Measurements from ENCODE around the gene BMPR1B.
A peak's percentile ranks its signal among the peaks of the same experiment; 100 is the strongest.

BMPR1B gene

DNA sequence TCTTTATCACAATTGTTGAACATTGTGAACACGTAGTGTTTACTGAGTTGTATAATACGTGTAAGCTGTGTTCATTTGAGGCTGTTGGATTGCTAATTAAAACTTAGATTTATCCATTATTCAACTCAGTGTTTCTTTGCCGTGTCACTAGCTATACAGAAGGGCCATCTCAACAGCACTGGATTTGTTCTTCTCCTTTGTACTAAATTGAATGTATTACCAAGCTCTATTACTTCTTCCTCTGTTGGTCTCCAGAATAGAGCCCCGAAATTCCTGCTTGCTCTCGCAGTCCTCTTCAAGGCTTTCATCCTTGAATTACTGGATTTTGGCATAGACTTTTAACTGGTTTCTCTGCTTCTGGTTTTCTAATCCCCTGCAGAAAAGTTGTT is 182.8 kb downstream of the BMPR1B start:
- ATAC-seq (ENCODE audit: insufficient read depth, low read depth) (no peak), DNase-seq (no peak)
- no peak overlapping the region for H3K27ac ChIP-seq (ENCODE audit: low read length)
- H3K4me2 ChIP-seq (ENCODE audit: insufficient read depth, low read length): no peak overlapping the region
- no peak overlapping the region for H3K4me3 ChIP-seq (ENCODE audit: low read depth in 1 of 2, low read length in 2 of 2)
- no peaks in the 10 kb centered on the region for H3K79me2 ChIP-seq (ENCODE audit: insufficient read depth, low read length)
- TF ChIP-seq, protein P1, sequence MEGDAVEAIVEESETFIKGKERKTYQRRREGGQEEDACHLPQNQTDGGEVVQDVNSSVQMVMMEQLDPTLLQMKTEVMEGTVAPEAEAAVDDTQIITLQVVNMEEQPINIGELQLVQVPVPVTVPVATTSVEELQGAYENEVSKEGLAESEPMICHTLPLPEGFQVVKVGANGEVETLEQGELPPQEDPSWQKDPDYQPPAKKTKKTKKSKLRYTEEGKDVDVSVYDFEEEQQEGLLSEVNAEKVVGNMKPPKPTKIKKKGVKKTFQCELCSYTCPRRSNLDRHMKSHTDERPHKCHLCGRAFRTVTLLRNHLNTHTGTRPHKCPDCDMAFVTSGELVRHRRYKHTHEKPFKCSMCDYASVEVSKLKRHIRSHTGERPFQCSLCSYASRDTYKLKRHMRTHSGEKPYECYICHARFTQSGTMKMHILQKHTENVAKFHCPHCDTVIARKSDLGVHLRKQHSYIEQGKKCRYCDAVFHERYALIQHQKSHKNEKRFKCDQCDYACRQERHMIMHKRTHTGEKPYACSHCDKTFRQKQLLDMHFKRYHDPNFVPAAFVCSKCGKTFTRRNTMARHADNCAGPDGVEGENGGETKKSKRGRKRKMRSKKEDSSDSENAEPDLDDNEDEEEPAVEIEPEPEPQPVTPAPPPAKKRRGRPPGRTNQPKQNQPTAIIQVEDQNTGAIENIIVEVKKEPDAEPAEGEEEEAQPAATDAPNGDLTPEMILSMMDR (IDR thresholded peaks at IDR 0.05; ENCODE audit: borderline replicate concordance, extremely low read depth, low read length, poor library complexity, severe bottlenecking): no peak
- TF ChIP-seq EZH2 (IDR thresholded peaks at IDR 0.05; ENCODE audit: borderline replicate concordance, low read depth, low read length, severe bottlenecking): no peak
- H3K4me1 ChIP-seq (ENCODE audit: insufficient read depth, low read length): no peaks in the 10 kb centered on the region
- no peaks in the 10 kb centered on the region for H3K27me3 ChIP-seq (ENCODE audit: insufficient read depth, low read length, poor library complexity)
- no peak overlapping the region for H3K9ac ChIP-seq (ENCODE audit: low read depth, low read length)
- no peaks in the 10 kb centered on the region for H3K36me3 ChIP-seq (ENCODE audit: insufficient read depth, low read length)
- no peaks in the 10 kb centered on the region for H4K20me1 ChIP-seq (ENCODE audit: insufficient read depth, low read length)
- 0 out of 2 replicates have a peak overlapping the region, but pooled peaks have one; percentile 22 for H2AFZ ChIP-seq (ENCODE audit: low read depth, low read length)
- no peaks in the 10 kb centered on the region for H3K9me3 ChIP-seq (ENCODE audit: insufficient read depth, low read length, severe bottlenecking)

GRCh38 chr4:94941706-94942105 is 184.0 kb downstream of the BMPR1B start:
- no peaks in the 10 kb centered on the region for H3K27me3 ChIP-seq (ENCODE audit: insufficient read depth, low read length, poor library complexity)
- TF ChIP-seq EZH2 (IDR thresholded peaks at IDR 0.05; ENCODE audit: borderline replicate concordance, low read depth, low read length, severe bottlenecking): no peak
- TF ChIP-seq, protein P1 (IDR thresholded peaks at IDR 0.05; ENCODE audit: borderline replicate concordance, extremely low read depth, low read length, poor library complexity, severe bottlenecking): no peak
- no peak overlapping the region for H3K4me3 ChIP-seq (ENCODE audit: low read depth in 1 of 2, low read length in 2 of 2)
- DNase-seq (no peak), ATAC-seq (ENCODE audit: insufficient read depth, low read depth) (no peak)
- no peaks in the 10 kb centered on the region for H3K4me1 ChIP-seq (ENCODE audit: insufficient read depth, low read length)
- no peaks in the 10 kb centered on the region for H3K9me3 ChIP-seq (ENCODE audit: insufficient read depth, low read length, severe bottlenecking)
- no peak overlapping the region for H2AFZ ChIP-seq (ENCODE audit: low read depth, low read length)
- H3K79me2 ChIP-seq (ENCODE audit: insufficient read depth, low read length): no peaks in the 10 kb centered on the region
- no peaks in the 10 kb centered on the region for H4K20me1 ChIP-seq (ENCODE audit: insufficient read depth, low read length)
- H3K36me3 ChIP-seq (ENCODE audit: insufficient read depth, low read length): no peaks in the 10 kb centered on the region
- H3K9ac ChIP-seq (ENCODE audit: low read depth, low read length): no peak overlapping the region
- H3K27ac ChIP-seq (ENCODE audit: low read length): no peak overlapping the region
- H3K4me2 ChIP-seq (ENCODE audit: insufficient read depth, low read length): no peak overlapping the region

- Histone ChIP-seq H3K4me1 (ENCODE audit: insufficient read depth, low read length) (no peaks in the 10 kb centered on the region), H3K4me2 (ENCODE audit: insufficient read depth, low read length) (no peak overlapping the region), H3K4me3 (ENCODE audit: low read depth in 1 of 2, low read length in 2 of 2) (no peak overlapping the region), H2AFZ (ENCODE audit: low read depth, low read length) (no peak overlapping the region), H3K27ac (ENCODE audit: low read length) (no peak overlapping the region), H3K79me2 (ENCODE audit: insufficient read depth, low read length) (no peaks in the 10 kb centered on the region), H3K9me3 (ENCODE audit: insufficient read depth, low read length, severe bottlenecking) (no peaks in the 10 kb centered on the region), H3K36me3 (ENCODE audit: insufficient read depth, low read length) (no peaks in the 10 kb centered on the region), H3K27me3 (ENCODE audit: insufficient read depth, low read length, poor library complexity) (no peaks in the 10 kb centered on the region), H4K20me1 (ENCODE audit: insufficient read depth, low read length) (no peaks in the 10 kb centered on the region), H3K9ac (ENCODE audit: low read depth, low read length) (no peak overlapping the region)
- TF ChIP-seq, protein P1 (IDR thresholded peaks at IDR 0.05; ENCODE audit: borderline replicate concordance, extremely low read depth, low read length, poor library complexity, severe bottlenecking): no peak
- TF ChIP-seq EZH2 (IDR thresholded peaks at IDR 0.05; ENCODE audit: borderline replicate concordance, low read depth, low read length, severe bottlenecking): no peak
- DNase-seq (no peak), ATAC-seq (ENCODE audit: insufficient read depth, low read depth) (no peak)
These were observed 187.0 kb downstream of the BMPR1B start for GRCh38 chr4:94944726-94945125.

GRCh38 chr4:94947681-94948108 is 189.9 kb downstream of the BMPR1B start:
- Histone ChIP-seq H3K4me1 (ENCODE audit: insufficient read depth, low read length) (no peaks in the 10 kb centered on the region), H3K27ac (ENCODE audit: low read length) (no peak overlapping the region), H3K9ac (ENCODE audit: low read depth, low read length) (no peak overlapping the region), H3K36me3 (ENCODE audit: insufficient read depth, low read length) (no peaks in the 10 kb centered on the region), H3K79me2 (ENCODE audit: insufficient read depth, low read length) (no peaks in the 10 kb centered on the region), H3K4me3 (ENCODE audit: low read depth in 1 of 2, low read length in 2 of 2) (no peak overlapping the region), H4K20me1 (ENCODE audit: insufficient read depth, low read length) (no peaks in the 10 kb centered on the region), H3K27me3 (ENCODE audit: insufficient read depth, low read length, poor library complexity) (no peaks in the 10 kb centered on the region), H3K4me2 (ENCODE audit: insufficient read depth, low read length) (no peak overlapping the region), H2AFZ (ENCODE audit: low read depth, low read length) (no peak overlapping the region), H3K9me3 (ENCODE audit: insufficient read depth, low read length, severe bottlenecking) (no peaks in the 10 kb centered on the region)
- ATAC-seq (ENCODE audit: insufficient read depth, low read depth) (no peak), DNase-seq (no peak)
- TF ChIP-seq, protein P1 (IDR thresholded peaks at IDR 0.05; ENCODE audit: borderline replicate concordance, extremely low read depth, low read length, poor library complexity, severe bottlenecking): no peak
- TF ChIP-seq EZH2 (IDR thresholded peaks at IDR 0.05; ENCODE audit: borderline replicate concordance, low read depth, low read length, severe bottlenecking): no peak

Data from DND-41 (cell line).